Uterus (tissue), 4 donors: ENCODE data around the gene APC. TPM values are rescaled to one million over a fixed set of nuclear protein-coding genes. Genes with fewer than 3 reads are reported as not detected.

Source experiments
- DNase-seq, 2 donors: peaks; one replicate each; pipeline ENCODE4 v3.0.0-alpha.2; 2019 to 2020
- H3K27ac ChIP-seq, 2 donors: fragments of 200-600 bp; sonication (generic); 1 replicate in 1 of 2; 2 replicates in 1 of 2; pipeline ENCODE4 v1.5.1; 2016 to 2018
- H3K27me3 ChIP-seq, 2 donors: fragments of 200-600 bp; sonication (generic); one replicate each; pipeline ENCODE4 v1.5.1; 2018 to 2019; ENCODE audit warnings: control low read depth in 1 of 2
- H3K36me3 ChIP-seq, 2 donors: fragments of 200-600 bp; sonication (generic); one replicate each; pipeline ENCODE4 v1.5.1; 2019; ENCODE audit warnings: control low read depth in 1 of 2
- H3K4me1 ChIP-seq, 2 donors: fragments of 200-600 bp; sonication (generic); one replicate each; pipeline ENCODE4 v1.5.1; 2018 to 2019; ENCODE audit warnings: control low read depth in 1 of 2
- H3K4me3 ChIP-seq, 2 donors: fragments of 200-600 bp; sonication (generic); 1 replicate in 1 of 2; 2 replicates in 1 of 2; pipeline ENCODE4 v1.5.1; 2018 to 2019; ENCODE audit warnings: mild to moderate bottlenecking in 1 of 2
- H3K9me3 ChIP-seq, 2 donors: fragments of 200-600 bp; sonication (generic); one replicate each; pipeline ENCODE4 v1.5.1; 2019; ENCODE audit warnings: control low read depth in 1 of 2
- POLR2A ChIP-seq, 2 donors: fragments of 450-650 bp; IDR thresholded peaks; one replicate each; pipeline ENCODE4 v1.6.1; 2016; ENCODE audit warnings: antibody characterized with exemption in 2 of 2, mild to moderate bottlenecking in 1 of 2, moderate library complexity in 1 of 2
- intact Hi-C: fragments of 100-400 bp; cut with DNase I; formaldehyde crosslinking; loops from one replicate; pipeline ENCODE4 v1.15.1; 2023; ENCODE audit warnings: low total_unique reads
- total RNA-seq, 4 donors: library from RNA; depleted of rRNA in 3 of 4; stranded (reverse); fragments of >200 nt in 3 of 4; gene quantifications; one replicate each; pipeline versions ENCODE4 v1.1.0 to v1.2.4, GENCODE V29; 2014 to 2023
- TF ChIP-seq, protein P1 (sequence below), 4 experiments: fragments of 200-600 bp in 2 of 4; fragments of 450-650 bp in 2 of 4; sonication (generic) in 2 of 4; IDR thresholded peaks; one replicate each; pipeline ENCODE4 v1.5.1; 2016 to 2019; ENCODE audit warnings: antibody characterized with exemption in 4 of 4, mild to moderate bottlenecking in 2 of 4, moderate library complexity in 1 of 4
- donor health status: DM: yes; HTN: yes; CAD: no.

Gene APC
- total RNA-seq, 4 donors from 2014 or later, result 45.4 to 132 (median 91.7) TPM

DNA sequence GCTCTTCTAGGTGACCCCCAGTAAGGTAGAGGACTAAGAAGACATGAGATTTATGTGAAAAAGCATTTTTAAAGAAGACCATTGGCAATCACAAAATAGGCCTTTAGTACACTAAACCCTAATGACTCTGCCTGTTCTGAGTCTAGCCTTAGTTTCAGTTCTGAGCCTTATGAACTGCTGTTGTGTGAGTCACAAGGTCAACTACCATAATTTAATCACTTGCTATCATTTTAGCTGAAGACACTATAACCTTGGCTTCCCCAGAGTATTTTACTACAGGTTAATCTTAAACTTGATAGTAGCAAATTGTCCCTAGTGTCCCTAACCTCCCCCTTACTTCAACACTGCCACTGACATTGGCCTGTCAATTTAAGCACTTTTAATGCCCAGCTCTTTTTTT, 34.4 kb downstream of the APC start:
- no peak overlapping the region for H3K4me3 ChIP-seq
- H3K9me3 ChIP-seq, result no peaks in the 10 kb centered on the region
- no peaks in the 10 kb centered on the region for H3K36me3 ChIP-seq
- no peak overlapping the region for H3K27ac ChIP-seq
- no peak for TF ChIP-seq POLR2A (IDR thresholded peaks at IDR 0.05)
- TF ChIP-seq, protein P1, sequence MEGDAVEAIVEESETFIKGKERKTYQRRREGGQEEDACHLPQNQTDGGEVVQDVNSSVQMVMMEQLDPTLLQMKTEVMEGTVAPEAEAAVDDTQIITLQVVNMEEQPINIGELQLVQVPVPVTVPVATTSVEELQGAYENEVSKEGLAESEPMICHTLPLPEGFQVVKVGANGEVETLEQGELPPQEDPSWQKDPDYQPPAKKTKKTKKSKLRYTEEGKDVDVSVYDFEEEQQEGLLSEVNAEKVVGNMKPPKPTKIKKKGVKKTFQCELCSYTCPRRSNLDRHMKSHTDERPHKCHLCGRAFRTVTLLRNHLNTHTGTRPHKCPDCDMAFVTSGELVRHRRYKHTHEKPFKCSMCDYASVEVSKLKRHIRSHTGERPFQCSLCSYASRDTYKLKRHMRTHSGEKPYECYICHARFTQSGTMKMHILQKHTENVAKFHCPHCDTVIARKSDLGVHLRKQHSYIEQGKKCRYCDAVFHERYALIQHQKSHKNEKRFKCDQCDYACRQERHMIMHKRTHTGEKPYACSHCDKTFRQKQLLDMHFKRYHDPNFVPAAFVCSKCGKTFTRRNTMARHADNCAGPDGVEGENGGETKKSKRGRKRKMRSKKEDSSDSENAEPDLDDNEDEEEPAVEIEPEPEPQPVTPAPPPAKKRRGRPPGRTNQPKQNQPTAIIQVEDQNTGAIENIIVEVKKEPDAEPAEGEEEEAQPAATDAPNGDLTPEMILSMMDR (IDR thresholded peaks at IDR 0.05), result no peak
- intact Hi-C loops, result no loop called here
- H3K4me1 ChIP-seq, result no peaks in the 10 kb centered on the region
- DNase-seq, result no peak
- no peaks in the 10 kb centered on the region for H3K27me3 ChIP-seq

DNA sequence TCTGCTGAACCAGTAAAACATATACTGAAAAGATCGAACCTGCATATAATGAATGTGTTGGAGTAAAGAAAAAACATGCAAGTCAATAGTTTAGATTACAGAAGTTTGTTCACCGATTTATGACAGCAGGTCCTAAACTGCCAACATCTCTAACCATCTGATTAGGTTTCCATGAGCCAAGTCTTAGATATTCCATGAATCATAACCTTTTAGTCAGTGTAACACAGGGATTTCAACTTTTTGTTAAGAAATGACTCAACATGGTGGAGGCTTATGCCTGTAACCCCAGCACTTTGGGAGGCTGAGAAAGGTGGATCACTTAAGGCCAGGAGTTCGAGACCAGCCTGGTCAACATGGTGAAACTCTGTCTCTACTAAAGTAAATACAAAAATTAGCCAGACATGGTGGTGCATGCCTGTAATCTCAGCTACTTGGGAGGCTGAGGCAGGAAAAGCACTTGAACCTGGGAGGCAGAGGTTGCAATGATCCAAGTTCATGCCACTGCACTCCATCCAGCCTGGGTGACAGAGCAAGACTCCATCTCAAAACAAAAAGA, 38.7 kb downstream of the APC start:
- H3K36me3 ChIP-seq, result no peaks in the 10 kb centered on the region
- H3K9me3 ChIP-seq, result no peaks in the 10 kb centered on the region
- no peak overlapping the region for H3K27ac ChIP-seq
- intact Hi-C loops, result no loop called here
- no peaks in the 10 kb centered on the region for H3K27me3 ChIP-seq
- H3K4me3 ChIP-seq, result no peak overlapping the region
- no peaks in the 10 kb centered on the region for H3K4me1 ChIP-seq
- DNase-seq, result no peak
- no peak for TF ChIP-seq POLR2A (IDR thresholded peaks at IDR 0.05)
- TF ChIP-seq, protein P1 (IDR thresholded peaks at IDR 0.05), result no peak

DNA sequence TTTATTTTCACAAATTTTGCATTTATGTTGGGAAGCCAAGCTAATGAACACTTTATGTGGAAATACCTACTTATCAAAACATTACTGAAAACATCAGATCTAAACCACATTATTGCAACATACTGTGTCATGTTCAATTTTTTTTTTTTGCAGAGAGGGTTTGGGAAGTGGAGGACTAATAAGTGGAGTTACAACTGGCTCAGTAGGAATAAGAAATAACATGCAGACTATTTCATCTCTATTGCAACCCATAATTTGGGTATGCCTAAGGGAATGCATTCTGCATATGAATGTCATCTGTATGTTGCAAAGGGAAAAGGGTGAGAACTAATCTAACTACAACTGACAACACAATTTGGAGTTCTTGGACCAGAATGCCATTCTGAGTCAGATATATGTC, 41.8 kb downstream of the APC start:
- no peaks in the 10 kb centered on the region for H3K9me3 ChIP-seq
- H3K4me3 ChIP-seq, result no peak overlapping the region
- DNase-seq, result no peak
- no peak overlapping the region for H3K27ac ChIP-seq
- TF ChIP-seq, protein P1 (IDR thresholded peaks at IDR 0.05), result no peak
- TF ChIP-seq POLR2A (IDR thresholded peaks at IDR 0.05), result no peak
- H3K27me3 ChIP-seq, result no peaks in the 10 kb centered on the region
- no peaks in the 10 kb centered on the region for H3K4me1 ChIP-seq
- intact Hi-C loops, result no loop called here
- no peaks in the 10 kb centered on the region for H3K36me3 ChIP-seq

DNA sequence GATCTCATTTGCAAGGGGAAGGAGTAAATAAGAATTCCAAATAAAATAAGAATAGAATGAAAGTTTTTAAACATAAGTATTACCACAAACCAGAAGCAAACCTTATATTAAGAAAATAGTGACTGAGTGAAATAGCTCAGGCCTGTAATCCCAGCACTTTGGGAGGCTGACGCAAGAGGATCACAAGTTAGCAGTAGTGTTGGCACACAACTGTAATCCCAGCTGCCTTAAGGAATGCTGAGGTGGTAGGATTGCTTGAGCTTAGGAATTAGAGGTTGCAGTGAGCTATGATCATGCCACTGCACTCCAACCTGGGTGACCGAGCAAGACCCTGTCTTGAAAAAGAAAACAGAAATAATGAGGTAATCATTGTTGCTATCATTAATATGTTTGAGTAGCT, 47.0 kb downstream of the APC start:
- intact Hi-C loops, result no loop called here
- TF ChIP-seq, protein P1 (IDR thresholded peaks at IDR 0.05), result no peak
- no peak for TF ChIP-seq POLR2A (IDR thresholded peaks at IDR 0.05)
- Histone ChIP-seq H3K4me3 (no peak overlapping the region), H3K36me3 (no peaks in the 10 kb centered on the region), H3K4me1 (no peaks in the 10 kb centered on the region), H3K27ac (no peak overlapping the region), H3K9me3 (no peaks in the 10 kb centered on the region), H3K27me3 (no peaks in the 10 kb centered on the region)
- no peak for DNase-seq

DNA sequence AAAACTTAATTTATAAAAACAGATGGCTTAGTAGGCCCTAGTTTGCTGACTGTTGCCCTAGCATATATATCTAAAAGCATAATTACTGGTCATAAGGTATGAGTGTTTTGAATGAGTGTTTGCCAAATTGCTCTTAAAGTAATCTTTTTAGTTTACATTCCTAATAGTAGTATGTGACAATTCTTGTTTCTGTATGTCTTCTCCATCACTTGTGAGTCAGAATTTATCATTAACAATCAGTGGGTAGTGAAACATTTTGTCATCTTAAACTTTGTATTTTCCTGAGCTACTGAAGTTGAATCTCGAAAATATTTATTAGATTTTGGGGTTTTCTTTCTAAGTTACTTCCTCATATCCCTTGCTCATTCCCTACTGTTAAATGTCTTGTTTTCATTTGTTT, 49.6 kb downstream of the APC start:
- H3K36me3 ChIP-seq, result no peaks in the 10 kb centered on the region

More for the DNA sequence above, 49.6 kb downstream of the APC start:
- no peak overlapping the region for H3K4me3 ChIP-seq
- no peaks in the 10 kb centered on the region for H3K27me3 ChIP-seq
- no peak overlapping the region for H3K27ac ChIP-seq
- H3K4me1 ChIP-seq, result no peaks in the 10 kb centered on the region
- TF ChIP-seq, protein P1 (IDR thresholded peaks at IDR 0.05), result no peak
- no peak for TF ChIP-seq POLR2A (IDR thresholded peaks at IDR 0.05)
- intact Hi-C loops, result no loop called here
- DNase-seq, result no peak
- H3K9me3 ChIP-seq, result no peaks in the 10 kb centered on the region
